ENCODE data around the gene CHST3.

DNA sequence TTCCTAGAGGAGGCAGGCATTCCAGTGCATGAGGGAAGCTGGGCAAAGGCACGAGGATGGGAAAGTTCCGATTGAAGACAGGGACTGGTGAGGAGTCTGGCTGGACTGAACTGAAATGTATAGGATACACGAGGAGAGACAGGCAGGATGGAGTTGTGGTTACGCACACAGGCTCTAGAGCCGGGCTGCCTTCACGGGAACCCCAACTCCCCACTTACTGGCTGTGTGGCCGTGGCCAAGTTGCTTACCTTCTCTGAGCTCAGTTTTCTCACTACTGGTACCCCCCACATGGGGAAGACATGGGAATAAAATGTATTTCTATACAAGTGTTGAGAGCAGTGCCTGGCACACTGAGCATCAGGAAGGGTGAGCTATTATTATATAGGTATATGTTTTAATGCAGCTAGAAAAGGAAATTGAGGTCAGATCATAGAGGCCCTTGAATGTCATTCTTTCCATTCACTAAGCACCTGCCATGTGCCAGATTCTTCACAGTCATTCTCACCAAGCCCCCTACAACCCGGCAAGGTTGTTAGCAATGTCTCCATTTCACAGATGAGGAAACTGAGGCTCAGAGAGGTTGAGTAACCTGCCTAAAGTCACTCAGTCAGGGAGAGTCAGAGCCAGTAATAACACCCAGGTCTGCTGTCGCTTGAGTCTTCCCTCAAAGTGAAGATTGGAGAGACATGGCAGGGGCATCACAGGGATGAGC is 9.7 kb downstream of the CHST3 start:
- no peak for TF ChIP-seq CTCF (conservative IDR thresholded peaks at IDR 0.05; ENCODE audit: low read length)
- no peak for TF ChIP-seq EZH2phosphoT487 (IDR thresholded peaks at IDR 0.05; ENCODE audit: borderline replicate concordance)
